ENCODE data around the gene CAMK2G.
"Not testable (repeated sequence)": the region's sequence is repeated elsewhere in the genome, so short reads cannot be mapped to it uniquely, and the experiment has no call there.

- not testable (repeated sequence) for TF ChIP-seq CTCF (conservative IDR thresholded peaks at IDR 0.05; ENCODE audit: low read depth, low read length); EZH2 (IDR thresholded peaks at IDR 0.05; ENCODE audit: low read length, unreplicated experiment); EZH2phosphoT487 (IDR thresholded peaks at IDR 0.05; ENCODE audit: borderline replicate concordance, low read length)
Measured at GRCh38 chr10:73796035-73796434, 78.3 kb downstream of the CAMK2G start.
